GM21390 (cell line): Measurements from ENCODE around the gene UBAC1.
"Not testable (repeated sequence)": the region's sequence is repeated elsewhere in the genome, so short reads cannot be mapped to it uniquely, and the experiment has no call there.

Source experiments
- ATAC-seq: cut with Tn5 transposase; IDR thresholded peaks from one replicate; pipeline ENCODE4 v1.9.1; 2021; ENCODE audit not compliant: unreplicated experiment

UBAC1 gene

DNA sequence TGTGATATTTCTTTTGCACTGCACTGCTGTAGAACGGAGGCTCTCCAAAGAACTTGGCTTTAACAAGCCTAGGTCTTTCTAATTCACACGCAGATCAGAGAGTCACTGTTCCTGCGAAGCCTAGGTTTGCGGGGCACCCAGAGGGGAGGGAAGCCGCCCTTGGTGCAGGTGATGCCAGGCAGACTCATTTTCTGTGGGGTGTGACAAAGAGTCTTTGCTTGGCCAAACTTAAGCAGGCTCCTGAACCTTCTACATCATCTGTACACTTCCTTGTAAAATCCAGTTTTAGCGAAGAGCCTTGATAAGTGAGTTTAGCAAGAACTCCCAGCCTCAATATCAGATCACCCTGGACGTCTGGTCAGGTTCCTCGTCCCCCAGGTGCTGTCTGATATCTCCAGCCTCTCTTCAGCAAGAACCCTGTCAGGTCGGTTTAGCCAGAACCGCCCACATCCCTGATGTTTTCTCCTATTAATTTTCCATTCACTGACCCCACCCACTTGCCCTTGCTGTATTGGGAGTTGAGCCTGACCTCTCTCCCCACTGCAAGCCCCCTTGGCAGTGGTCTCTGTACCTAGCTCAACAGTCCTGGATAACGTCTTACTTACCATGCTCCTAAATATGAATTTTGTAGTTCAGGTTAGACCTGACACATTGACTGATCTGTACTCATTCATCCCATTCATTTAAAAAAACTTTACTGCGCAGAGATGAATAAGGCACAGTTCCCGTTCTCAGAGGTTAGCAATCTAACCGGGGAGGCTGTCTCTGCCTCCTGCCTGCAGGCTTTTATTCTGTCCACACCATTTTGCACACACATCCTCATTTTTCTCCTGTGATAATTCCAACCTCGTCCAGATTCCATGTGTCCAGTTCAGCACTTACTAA is 880 bp upstream of the UBAC1 start:
- ATAC-seq = no peak

DNA sequence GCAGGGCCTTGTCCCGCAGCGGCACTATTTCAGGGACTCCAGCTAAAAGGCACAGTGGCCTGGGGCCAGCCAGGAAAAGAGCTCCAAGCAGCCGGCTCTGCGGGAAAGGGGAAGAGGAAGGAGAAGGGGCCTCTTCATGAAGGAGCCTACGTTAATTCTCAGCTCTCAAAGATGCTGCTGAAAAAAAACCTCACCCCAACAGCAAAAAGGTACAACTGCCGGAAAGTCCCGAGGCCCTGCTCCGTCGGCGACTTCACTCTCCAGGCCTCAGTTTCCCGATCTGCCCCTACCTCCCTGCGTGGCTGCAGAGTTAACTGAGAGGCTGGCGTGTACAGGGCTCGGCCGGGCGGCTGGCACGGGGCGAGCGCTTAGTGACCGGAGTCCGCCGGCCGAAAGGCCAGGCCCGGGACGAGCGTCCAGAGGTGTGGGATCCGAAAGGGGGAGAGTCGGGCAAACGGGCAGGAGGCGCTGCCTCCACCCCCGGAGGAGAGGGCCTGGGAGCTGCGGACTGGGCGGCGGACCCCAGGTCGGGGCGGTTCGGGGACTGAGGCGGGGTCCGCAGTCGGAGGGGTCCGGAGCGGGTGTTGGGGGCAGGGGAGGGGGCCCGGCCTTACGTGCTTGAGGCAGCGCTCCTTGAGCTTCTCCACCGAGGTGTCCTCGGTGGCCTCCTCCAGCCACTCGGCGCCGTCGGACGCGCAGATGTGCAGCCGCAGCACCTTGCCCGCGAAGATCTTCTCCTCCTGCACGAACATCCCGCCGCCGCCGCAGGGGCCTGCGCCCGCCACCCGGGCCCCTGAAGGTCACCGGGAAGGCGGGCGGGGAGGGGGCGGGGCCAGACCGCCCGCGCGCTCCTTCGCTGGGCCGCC is 529 bp downstream of the UBAC1 start:
- ATAC-seq = peak; percentile 23

GRCh38 chr9:135959814-135960213 is 1.4 kb downstream of the UBAC1 start:
- no peak for ATAC-seq

DNA sequence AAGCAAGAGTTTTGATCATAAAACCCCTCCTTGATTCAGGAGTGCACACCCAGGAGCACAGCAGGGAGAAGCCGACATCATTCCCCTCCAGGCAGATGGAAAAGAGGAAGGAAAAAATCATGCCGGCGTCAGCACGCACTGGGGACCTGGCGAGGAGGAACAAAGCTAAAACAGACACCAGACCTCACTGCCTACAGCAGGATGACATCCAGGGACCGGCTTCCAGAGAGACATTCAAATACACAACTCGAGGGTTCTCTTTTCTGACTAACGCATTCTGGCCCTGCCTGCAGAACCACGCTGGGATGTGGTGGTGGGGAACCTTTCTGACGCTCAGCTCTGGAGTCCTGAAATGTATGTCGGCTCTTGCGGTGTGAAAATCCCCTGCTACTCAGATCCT is 2.7 kb downstream of the UBAC1 start:
- no peak for ATAC-seq

- ATAC-seq = no peak
Measured at GRCh38 chr9:135957431-135957830, 3.7 kb downstream of the UBAC1 start.

- ATAC-seq = no peak
Measured at GRCh38 chr9:135956802-135957174, 4.4 kb downstream of the UBAC1 start.

- ATAC-seq = no peak
Measured at GRCh38 chr9:135955934-135956801, 5.0 kb downstream of the UBAC1 start.

DNA sequence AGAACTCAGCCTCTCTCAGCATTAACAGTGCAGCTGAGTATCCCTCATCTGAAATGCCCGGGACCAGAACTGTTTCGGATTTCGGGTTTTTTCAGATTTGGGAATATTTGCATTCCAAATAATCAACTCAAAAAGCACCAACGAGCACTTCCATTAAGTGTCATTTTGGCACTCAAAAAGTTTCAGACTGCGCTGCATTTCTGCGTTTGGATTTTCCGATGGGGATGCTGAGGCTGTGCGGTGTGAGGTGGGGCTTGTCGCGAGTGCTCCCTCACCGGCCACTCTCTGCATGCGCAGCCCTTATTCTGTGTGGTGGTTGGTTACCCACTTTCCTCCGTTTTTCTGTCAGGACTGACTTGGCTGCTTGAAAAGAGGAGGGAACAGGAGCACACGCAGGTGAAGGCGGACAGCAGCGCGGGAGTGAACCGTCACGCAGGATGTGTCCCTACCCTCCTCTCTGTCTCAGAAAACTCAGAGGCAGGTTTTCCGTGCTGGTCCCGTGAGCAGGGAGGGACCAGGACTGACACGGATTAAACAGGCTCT is 8.4 kb downstream of the UBAC1 start:
- ATAC-seq = no peak

DNA sequence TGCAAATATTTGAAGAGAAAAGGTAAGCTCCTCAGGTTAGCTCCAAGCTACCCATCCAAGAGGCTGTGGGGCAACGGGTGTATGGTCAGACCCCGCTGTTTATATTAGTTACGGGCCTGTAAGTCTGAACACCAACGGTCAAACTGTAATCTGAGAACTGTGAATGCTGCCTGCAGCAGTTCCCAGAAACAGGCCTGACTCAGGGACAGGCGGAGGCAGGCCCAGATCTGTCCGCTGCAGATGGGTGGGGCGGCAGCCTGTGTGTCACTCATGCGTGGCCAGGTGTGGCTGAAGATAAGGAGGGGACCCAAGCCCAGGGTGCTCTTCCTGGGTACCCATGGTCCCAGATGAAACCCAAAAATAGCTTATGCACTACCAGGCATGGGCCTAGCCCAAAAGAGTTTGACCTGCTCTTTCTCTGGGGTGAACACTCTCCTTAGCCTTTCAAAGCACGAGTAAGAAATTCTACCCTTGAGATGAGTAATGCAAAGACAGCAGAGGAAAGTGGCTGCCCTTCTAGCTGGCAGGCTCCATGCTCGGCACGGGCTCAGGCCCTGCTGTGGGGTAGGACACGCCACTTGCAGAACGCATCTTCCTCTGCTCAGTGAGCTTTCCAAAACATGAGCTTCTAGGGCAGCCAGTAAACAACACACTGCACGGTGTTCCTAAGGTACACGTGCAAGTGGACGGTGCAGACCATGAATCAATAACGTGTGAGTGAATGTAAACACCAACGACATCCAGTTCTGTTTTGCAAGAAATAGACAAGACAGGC is 9.1 kb downstream of the UBAC1 start:
- no peak for ATAC-seq

- ATAC-seq = not testable (repeated sequence)
Measured at GRCh38 chr9:135951310-135951709, 9.9 kb downstream of the UBAC1 start.

GRCh38 chr9:135950841-135951240 is 10.3 kb downstream of the UBAC1 start:
- not testable (repeated sequence) for ATAC-seq

DNA sequence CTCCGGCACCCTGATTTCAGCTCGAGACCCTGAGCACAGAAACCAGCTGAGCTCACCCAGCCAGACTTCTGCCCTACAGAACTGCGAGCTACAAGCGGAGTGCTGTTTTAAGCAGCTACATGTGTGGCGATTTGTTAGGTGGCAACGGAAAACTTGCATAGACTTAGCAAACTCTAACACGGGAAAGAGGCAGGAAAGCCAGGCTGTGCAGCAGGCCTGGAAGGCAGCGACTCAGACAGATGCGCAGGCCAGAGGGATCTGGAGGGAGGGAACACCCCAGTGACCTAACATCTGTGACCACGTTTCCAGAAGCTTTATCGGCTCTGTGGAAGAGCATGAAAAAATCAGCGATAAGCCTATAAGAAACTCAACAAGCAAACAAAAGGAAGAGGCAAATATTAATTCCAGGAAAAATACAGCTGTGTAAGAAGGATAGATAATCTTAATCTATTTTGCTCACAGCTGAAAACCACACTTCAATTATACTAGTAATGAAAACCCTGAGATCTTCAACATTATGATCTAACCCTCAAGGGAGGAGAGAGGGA is 11.0 kb downstream of the UBAC1 start:
- no peak for ATAC-seq

DNA sequence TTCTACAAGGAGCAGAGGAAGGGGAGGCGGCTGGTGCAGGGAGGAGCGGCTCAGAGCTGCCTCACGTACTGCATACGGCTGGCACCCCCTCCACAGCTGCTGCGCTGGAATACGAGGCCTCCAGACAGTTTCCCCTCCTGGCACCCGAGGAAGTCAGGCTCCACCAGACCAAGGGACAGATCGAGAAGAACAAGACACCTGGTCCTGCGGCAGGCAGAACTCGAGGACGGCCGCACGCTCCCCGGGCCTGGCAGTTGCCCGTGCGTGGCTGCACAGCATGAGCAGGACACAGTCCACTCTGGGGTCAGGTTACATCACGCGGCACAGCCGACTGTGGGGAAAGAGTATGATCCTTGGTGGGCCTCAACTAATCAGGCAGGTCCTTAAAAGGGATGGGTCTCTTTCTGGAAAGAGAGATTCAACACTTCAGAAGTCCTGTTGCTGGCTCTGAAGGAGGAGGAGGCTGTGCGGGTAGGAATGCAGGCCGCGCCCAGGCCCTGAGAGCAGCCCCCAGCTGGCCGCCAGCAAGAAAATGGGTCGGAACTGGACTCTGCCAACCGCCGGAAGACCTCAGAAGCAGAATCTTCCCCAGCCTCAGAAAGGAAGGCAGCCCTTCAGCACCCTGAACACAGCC is 11.6 kb downstream of the UBAC1 start:
- ATAC-seq = no peak

DNA sequence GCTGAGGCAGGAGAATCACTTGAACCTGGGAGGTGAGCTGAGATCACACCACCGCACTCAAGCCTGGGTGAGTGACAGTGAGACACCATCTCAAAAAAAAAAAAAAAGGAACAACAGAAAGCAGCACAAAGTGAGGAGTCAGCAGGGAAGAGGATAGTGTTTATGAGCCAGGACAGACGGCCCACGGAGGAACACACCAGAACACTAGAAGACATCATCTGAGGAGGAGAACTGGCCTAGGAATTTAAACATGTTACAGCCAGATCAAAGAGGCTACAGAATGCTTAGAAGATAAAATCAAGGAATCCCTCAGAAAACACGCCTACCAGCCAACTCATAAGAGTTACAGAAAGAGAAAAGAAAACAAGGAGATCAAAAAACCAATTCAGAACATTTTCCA is 12.2 kb downstream of the UBAC1 start:
- no peak for ATAC-seq

GRCh38 chr9:135948446-135948845 is 12.7 kb downstream of the UBAC1 start:
- no peak for ATAC-seq

DNA sequence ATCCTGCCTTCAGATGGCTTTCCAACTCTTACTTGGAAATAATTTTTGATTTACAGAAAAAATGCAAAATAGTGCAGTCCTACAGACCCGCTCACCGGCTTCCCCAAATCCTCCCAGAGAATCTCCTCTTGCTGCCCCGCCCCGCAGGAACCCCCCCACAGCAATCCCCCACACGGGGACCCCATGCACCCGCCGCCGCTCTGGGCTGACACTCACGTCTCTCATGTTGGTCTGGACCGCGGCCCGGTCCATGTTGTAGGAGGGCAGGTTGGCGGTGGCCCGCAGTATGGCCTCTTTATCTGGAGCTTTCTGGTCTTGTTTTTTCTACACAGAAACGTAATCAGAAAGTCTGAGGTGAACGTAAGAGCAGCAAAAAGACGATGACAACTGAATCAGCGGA is 13.6 kb downstream of the UBAC1 start:
- ATAC-seq = no peak

DNA sequence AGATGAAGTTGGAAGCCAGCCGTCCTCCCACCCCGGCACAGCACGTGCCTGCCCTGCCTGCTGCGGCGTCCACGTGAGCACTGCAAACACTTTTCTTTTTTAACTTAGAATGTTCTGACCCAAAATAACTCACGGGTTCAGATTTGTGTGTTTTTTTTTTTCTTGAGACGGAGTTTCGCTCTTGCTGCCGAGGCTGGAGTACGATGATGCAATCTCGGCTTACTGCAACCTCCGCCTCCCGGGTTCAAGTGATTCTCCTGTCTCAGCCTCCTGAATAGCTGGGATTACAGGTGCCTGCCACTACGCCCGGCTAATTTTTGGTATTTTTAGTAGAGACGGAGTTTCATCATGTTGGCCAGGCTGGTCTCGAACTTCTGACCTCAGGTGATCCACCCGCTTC is 14.1 kb downstream of the UBAC1 start:
- not testable (repeated sequence) for ATAC-seq

- no peak for ATAC-seq
Measured at GRCh38 chr9:135946392-135946994, 14.7 kb downstream of the UBAC1 start.

- no peak for ATAC-seq
Measured at GRCh38 chr9:135945969-135946368, 15.2 kb downstream of the UBAC1 start.
